ENCODE results near the gene NEIL3. TPM values are rescaled to one million over a fixed set of nuclear protein-coding genes. Genes with fewer than 3 reads are reported as not detected.

NEIL3 gene
- polyA plus RNA-seq, 1 donor from 2014 or later, result not detected

DNA sequence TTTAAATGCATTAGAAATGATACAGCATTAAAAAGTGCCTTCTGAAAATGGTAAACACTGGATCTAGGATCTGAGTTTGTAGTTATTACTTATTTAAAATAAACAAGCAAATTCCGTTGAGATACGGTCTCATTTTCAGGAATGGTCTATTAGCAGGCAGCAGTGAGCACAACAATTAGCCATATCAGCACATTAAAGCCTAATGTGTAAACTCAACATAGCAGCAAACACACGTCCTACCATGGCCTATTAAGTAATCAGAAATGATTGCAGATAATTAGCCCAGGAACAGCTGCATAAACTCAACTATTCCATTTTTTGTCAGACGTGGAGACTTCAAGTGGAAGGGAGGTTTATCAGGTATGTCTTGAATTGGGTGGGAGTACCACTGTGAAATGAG is 61.8 kb downstream of the NEIL3 start:
- peaks cover 0 to 1% (median 0%) of the 10 kb centered on the region in 3 donors for H3K4me1 Mint-ChIP-seq
- peaks cover 0 to 4% (median 2%) of the 10 kb centered on the region in 3 donors for H3K9me3 Mint-ChIP-seq
- no peak overlapping the region for H3K4me3 Mint-ChIP-seq
- no peak overlapping the region for H3K27ac Mint-ChIP-seq
- no peaks in the 10 kb centered on the region for H3K36me3 Mint-ChIP-seq
- H3K27me3 Mint-ChIP-seq, result peaks cover 1% of the 10 kb centered on the region

DNA sequence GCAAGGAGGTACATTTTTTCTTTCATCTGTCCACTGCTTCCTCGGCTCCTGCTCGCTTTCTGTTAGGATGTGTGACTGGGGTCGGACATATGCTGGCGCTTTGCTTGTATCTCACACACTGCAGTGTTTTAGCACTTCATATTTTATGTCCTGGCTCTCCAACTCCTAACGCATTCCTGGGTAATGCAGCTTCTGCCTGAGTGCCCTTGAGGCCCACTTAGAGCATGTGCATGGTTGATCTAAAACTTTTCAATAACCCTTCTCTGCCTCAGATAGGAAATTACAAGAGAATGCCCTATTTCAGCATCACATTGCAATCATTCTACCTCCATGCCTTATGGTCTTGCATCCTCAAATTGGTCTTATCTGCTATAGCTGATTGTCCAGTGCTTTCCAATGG is 65.3 kb downstream of the NEIL3 start:
- Mint-ChIP-seq H3K27ac (no peak overlapping the region), H3K9me3 (no peaks in the 10 kb centered on the region), H3K4me3 (no peak overlapping the region), H3K27me3 (peaks cover 3% of the 10 kb centered on the region), H3K4me1 (peaks cover 0 to 1% (median 0%) of the 10 kb centered on the region in 3 donors), H3K36me3 (no peaks in the 10 kb centered on the region)

DNA sequence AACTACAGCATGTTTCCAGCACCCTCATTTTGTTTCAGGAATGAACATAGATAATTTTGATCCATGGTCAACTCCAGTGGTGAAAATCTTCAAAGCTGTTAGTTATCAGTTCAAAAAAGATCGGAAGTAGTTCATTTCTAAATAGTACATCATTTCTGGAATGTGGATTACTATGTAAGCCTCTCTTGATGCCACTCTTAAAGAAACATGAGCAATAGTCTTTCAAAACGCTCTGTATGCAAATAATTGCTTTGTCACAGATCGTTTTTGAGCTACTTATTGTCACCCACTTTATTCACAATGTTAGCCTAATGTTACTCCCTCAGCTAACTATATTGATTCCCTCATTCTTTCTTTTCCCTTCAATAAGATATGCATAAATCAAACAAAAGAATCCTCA is 65.7 kb downstream of the NEIL3 start:
- no peaks in the 10 kb centered on the region for H3K36me3 Mint-ChIP-seq
- H3K27me3 Mint-ChIP-seq, result peaks cover 3% of the 10 kb centered on the region
- no peak overlapping the region for H3K27ac Mint-ChIP-seq
- H3K4me3 Mint-ChIP-seq, result no peak overlapping the region
- peaks cover 0 to 1% (median 0%) of the 10 kb centered on the region in 3 donors for H3K4me1 Mint-ChIP-seq
- H3K9me3 Mint-ChIP-seq, result no peaks in the 10 kb centered on the region

DNA sequence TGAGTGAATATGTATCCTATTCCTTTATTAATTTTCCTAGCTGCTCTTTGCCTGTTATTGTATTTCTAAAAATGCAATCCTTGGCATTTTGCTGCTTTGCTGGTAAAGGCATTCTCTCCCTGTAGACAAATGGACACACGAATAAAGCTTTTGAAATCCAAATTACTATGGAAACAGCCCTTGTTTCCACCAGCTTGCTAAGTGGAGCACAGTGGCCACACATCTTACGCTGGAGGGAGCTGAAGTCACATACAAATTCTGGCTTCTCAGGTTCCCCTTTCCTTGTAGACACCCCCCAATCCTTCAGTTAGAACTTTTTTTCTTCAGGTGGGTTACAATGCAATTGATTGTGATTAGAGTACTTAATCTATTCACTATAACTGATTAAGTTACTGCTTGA is 66.3 kb downstream of the NEIL3 start:
- Mint-ChIP-seq H3K27ac (no peak overlapping the region), H3K4me1 (peaks cover 0 to 1% (median 0%) of the 10 kb centered on the region in 3 donors), H3K9me3 (no peaks in the 10 kb centered on the region), H3K36me3 (no peaks in the 10 kb centered on the region), H3K27me3 (peaks cover 3% of the 10 kb centered on the region), H3K4me3 (no peak overlapping the region)

DNA sequence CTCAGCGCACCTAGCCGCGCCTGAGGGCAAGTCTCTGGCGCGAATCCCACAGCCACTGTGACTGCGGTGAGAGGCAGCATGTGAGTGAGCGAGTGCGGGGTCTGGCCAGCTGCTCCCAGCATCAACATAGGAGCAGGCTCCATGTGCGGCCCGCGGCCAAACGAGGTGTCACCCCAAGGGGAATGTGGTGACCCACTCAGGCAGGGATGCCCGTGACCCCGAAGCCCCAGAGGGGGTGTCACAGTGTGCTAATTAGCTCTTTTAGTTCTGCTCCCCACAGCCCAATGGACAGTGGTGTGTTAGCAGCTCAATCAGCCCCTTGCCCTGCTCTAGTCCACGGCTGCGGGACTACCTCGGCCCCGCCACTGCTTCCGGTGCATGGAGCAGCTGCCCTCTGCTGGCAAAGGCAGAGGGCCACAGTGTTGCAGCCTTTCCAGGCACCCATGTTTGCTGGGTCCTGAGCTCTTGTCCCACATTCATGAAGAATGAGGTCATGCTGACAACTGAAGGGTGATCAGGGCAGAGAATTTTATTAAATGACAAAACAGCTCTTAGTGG is 71.1 kb downstream of the NEIL3 start:
- Mint-ChIP-seq H3K4me1 (no peaks in the 10 kb centered on the region), H3K4me3 (no peak overlapping the region), H3K9me3 (no peaks in the 10 kb centered on the region), H3K27ac (no peak overlapping the region), H3K36me3 (no peaks in the 10 kb centered on the region), H3K27me3 (peaks cover 7% of the 10 kb centered on the region)

DNA sequence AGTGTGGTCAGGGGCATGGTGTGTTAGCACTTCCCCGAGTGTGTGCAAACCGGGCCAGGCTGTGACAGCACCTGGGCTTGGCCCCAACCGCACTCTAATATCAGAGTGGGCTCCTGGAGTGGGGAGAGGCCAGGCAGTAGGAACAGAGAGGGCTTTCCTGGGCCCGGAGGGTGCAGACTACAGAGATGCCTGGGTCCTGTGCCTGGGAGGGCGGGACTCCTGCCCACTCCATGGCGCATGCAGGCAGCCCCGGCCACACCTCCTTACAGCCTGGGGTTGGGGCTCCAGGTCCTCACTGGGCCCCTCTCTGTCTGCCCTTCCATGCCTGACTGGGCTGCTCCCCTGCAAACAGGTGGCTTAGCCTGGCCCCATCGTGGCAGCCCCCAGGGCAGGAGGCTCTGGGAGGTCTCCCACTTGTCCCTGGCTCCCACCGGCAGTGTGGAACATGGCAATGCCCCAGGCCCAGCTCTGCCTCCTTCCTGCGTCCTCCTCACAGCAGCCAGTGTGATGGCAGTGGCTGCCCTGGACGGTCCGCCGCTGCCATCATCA is 72.2 kb downstream of the NEIL3 start:
- Mint-ChIP-seq H3K9me3 (no peaks in the 10 kb centered on the region), H3K27ac (no peak overlapping the region), H3K4me3 (no peak overlapping the region), H3K36me3 (no peaks in the 10 kb centered on the region), H3K4me1 (no peaks in the 10 kb centered on the region), H3K27me3 (peaks cover 4% of the 10 kb centered on the region)

DNA sequence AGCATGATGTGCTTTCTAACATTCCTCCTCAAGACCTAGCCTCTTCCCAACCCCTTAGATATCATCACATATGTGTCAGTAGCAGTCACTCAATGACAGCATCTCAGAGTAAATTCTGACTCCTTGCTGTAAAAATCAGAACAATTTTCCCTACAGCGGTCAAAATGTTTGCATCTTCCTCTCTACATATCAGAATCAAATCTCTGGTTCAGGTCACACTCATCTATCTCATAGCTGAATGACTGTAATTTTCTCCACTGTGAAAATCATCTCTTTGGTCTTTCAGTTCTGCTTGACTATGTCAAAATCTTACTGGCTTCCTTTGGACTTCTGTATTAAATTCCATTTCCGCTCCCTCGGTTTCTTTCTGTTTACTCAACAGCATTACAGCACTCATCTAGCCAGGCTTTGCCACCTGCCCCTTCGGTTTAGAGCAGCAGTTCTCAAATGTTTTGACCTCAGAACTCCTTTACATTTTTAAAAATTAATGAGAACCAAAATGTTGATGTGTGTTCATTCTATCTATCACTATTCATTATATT is 75.3 kb downstream of the NEIL3 start:
- Mint-ChIP-seq H3K27ac (no peak overlapping the region), H3K4me1 (no peaks in the 10 kb centered on the region), H3K27me3 (peaks cover 5% of the 10 kb centered on the region), H3K4me3 (no peak overlapping the region), H3K36me3 (no peaks in the 10 kb centered on the region), H3K9me3 (no peaks in the 10 kb centered on the region)

DNA sequence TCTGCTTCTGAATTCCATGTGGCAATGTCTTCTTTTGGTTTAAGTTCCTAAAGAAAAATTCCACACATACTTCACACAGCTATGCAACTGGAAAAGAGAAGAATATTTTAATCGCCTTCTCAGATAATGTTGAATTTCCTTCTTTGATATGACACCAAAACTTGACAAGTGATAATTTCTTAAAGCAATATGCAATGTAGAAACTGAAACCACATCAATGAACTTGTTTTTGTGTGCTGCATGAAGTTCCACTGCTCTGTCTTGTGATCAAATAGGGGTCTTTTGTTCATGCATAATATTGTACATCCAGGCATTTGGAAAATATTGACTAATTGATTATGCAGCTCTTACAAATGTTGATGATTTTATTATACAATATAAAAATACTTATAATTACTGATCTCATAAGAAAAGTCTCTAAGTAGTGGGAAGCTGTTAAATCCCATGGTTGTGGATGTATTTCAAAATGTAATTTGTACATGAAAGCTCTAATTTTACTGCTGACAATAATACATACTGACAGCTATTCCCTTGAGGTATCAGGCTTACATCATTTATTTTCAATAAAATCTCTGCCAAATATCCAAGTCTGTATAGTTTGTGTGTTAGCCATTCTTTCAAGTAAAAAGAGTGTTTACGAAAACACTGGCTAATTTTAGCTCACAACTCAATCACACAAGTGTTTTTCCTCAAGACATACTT is 76.1 kb downstream of the NEIL3 start:
- Mint-ChIP-seq H3K4me3 (no peak overlapping the region), H3K36me3 (no peaks in the 10 kb centered on the region), H3K4me1 (peaks cover 0 to 2% (median 0%) of the 10 kb centered on the region in 3 donors), H3K27me3 (peaks cover 5% of the 10 kb centered on the region), H3K9me3 (no peaks in the 10 kb centered on the region), H3K27ac (no peak overlapping the region)

DNA sequence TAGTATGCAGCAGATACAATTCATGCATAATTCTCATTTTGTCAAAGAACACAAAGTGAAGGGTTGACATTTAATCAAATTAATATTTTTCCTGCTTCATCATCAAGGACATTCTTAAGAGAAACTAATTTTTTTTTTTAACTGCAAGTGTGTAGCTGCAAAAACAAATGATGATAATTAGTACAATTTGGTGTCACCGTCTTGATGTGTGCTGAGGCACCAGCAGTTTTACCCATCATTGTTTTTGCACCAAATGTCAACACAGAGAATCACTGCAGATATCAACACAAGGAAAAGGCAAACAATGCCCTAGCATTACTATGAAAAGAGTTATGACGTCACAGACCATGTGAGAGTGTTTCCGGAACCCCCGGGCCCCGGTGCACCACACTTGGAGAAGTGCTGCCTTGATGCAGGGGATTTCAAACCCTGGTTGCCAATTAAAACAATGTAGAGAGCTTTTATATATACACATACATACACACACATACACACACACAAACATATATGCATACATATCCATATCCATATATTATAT is 76.7 kb downstream of the NEIL3 start:
- H3K27ac Mint-ChIP-seq, result no peak overlapping the region
- H3K27me3 Mint-ChIP-seq, result peaks cover 5% of the 10 kb centered on the region
- no peaks in the 10 kb centered on the region for H3K36me3 Mint-ChIP-seq
- H3K4me1 Mint-ChIP-seq, result peaks cover 0 to 4% (median 0%) of the 10 kb centered on the region in 3 donors
- no peaks in the 10 kb centered on the region for H3K9me3 Mint-ChIP-seq
- H3K4me3 Mint-ChIP-seq, result no peak overlapping the region

DNA sequence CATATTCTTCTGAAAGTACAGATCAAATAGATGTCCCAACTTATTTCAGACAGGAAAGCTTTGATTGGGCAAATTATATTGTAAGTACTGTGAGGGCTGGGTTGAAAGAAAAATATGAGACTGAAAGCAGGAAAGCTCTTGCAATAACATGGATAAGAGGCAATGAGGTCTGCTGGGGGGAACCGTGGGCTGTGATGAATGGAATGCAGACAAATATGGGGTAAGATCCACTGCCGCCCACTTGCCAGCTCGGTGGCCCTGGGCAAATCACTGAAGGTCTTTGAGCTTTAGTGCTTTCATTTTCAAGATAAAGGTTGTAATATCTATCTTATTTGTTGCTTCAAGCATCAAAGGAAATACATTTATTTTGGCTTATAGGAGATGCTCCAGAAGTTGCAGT is 81.6 kb downstream of the NEIL3 start:
- Mint-ChIP-seq H3K36me3 (peaks cover 2% of the 10 kb centered on the region), H3K9me3 (peaks cover 0 to 1% (median 0%) of the 10 kb centered on the region in 3 donors), H3K4me1 (peaks cover 0 to 4% (median 0%) of the 10 kb centered on the region in 3 donors), H3K27me3 (peaks cover 12% of the 10 kb centered on the region), H3K27ac (no peak overlapping the region), H3K4me3 (no peak overlapping the region)

DNA sequence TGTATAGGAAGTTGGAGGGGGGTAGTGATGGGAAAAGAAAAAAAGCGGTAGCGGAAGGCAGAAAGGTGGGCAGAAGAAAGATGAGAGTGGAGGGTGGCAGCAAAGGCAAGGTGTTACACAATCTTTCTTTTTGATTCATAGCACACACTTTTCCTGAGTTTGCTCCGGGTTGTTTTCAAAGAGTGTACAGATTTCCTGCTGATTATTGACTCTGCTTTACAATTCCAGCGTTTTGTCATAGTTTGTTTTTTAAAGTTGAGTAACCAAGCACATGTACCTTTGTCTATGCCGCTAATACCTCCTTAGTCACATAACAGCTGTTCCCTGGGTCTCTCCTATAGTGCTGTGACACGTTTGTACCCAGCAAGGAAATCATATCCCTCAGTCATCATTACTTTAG is 82.3 kb downstream of the NEIL3 start:
- Mint-ChIP-seq H3K4me3 (no peak overlapping the region), H3K4me1 (peaks cover 0 to 4% (median 0%) of the 10 kb centered on the region in 3 donors), H3K36me3 (peaks cover 2% of the 10 kb centered on the region), H3K27me3 (peaks cover 15% of the 10 kb centered on the region), H3K9me3 (peaks cover 0 to 1% (median 0%) of the 10 kb centered on the region in 3 donors), H3K27ac (no peak overlapping the region)

DNA sequence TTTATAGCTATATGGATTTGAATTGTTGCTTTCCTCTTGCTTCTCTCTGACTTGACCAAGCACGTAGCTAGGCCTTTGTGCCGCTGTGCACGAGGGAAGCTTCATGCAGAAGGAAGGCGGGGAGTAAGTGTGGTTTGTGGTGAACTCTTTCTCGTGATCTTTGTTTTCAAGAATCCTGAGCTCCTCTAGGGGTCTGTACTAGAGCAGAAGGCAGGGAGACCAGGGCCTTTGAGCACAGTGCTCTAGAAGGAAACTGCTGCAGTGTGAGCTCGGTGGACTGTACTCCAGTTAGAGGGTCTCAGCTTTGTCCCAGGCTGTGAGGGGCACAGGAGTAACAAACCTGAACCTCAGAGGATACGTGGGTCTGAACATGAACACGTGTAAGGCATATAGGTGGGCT is 83.6 kb downstream of the NEIL3 start:
- no peak overlapping the region for H3K4me3 Mint-ChIP-seq
- peaks cover 2% of the 10 kb centered on the region for H3K36me3 Mint-ChIP-seq
- peaks cover 0 to 4% (median 0%) of the 10 kb centered on the region in 3 donors for H3K9me3 Mint-ChIP-seq
- H3K4me1 Mint-ChIP-seq, result peaks cover 0 to 4% (median 0%) of the 10 kb centered on the region in 3 donors
- H3K27me3 Mint-ChIP-seq, result peaks cover 15% of the 10 kb centered on the region
- H3K27ac Mint-ChIP-seq, result no peak overlapping the region

DNA sequence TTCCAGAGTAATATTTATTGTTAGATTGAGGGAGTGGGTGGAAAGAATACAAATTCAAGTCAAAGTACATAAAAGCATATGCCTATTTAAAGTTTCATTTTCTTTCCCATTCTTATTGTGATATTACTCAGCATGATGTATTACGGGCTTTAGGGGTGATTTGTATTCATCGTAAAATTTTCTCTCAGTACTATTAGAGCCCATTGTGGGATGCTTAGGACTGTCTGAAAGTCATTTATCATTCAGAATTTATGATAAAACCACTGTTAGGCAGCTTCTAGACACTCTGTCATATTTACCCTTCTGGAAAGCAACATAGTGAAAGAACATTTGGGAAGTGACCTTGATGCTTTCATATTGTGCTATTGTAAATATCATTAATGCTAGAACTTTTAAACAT is 86.7 kb downstream of the NEIL3 start:
- peaks cover 2% of the 10 kb centered on the region for H3K36me3 Mint-ChIP-seq
- H3K27me3 Mint-ChIP-seq, result peaks cover 14% of the 10 kb centered on the region
- no peak overlapping the region for H3K4me3 Mint-ChIP-seq
- no peaks in the 10 kb centered on the region for H3K4me1 Mint-ChIP-seq
- peaks cover 0 to 4% (median 0%) of the 10 kb centered on the region in 3 donors for H3K9me3 Mint-ChIP-seq
- no peak overlapping the region for H3K27ac Mint-ChIP-seq

DNA sequence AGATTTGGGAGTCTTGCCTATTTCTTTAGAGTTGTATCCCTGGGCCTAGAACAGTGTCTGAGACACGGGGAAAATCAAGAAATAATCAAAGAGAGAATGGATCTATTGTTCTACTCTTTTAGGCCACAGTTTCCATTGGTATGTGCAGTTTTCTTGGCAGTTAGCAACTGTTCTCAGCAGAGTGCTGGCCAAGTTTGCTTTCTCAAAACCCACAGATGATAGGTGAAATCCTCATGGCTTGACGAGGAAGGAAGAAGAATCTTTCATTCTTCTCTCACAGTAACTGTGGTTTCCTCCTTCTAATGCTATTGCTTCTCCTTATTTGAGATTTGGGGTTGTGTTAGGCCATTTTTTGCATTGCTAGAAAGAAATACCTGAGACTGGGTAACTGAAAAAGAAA is 90.4 kb downstream of the NEIL3 start:
- Mint-ChIP-seq H3K4me1 (peaks cover 0 to 2% (median 0%) of the 10 kb centered on the region in 3 donors), H3K4me3 (no peak overlapping the region), H3K27me3 (peaks cover 11% of the 10 kb centered on the region), H3K27ac (no peak overlapping the region), H3K9me3 (peaks cover 0 to 3% (median 0%) of the 10 kb centered on the region in 3 donors), H3K36me3 (no peaks in the 10 kb centered on the region)

DNA sequence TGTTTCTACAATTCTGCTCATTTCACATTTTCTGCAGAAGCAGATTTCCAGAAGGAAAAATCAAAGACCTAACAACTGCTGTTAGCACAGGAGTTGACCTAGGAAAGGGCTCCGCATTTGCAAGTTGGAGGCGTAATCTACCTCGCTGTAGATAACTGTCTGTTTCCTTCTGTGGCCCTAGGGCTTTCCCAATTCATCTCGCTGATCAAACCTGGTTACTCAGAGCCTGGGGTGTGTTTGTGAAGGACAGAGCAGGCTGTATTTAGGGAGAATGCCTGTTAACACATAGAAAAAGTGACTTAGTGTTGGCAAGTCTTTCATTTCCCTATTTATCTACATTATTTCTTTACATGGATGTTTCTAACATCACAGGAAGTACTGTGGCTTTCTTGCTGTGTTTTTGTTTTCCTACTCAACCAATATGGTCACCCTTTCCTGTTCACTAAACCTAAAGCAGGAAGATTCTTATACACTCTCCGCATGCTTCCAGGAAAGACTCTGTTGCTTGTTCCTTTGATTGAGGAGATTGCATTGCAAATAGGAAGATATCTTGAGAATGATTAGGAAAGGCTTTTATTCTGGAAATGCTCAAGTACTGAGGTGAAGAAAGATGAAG is 92.1 kb downstream of the NEIL3 start:
- Mint-ChIP-seq H3K27ac (no peak overlapping the region), H3K4me1 (peaks cover 0 to 2% (median 0%) of the 10 kb centered on the region in 3 donors), H3K27me3 (peaks cover 8% of the 10 kb centered on the region), H3K36me3 (no peaks in the 10 kb centered on the region), H3K4me3 (peak overlapping the region in 2 of 4 donors; percentile 5 to 26), H3K9me3 (peaks cover 0 to 3% (median 0%) of the 10 kb centered on the region in 3 donors)
